HG03108 (cell line): ENCODE data around the gene GPSM3.
"Not testable (repeated sequence)": the region's sequence is repeated elsewhere in the genome, so short reads cannot be mapped to it uniquely, and the experiment has no call there.

ENCODE experiments used
- ATAC-seq: cut with Tn5 transposase; IDR thresholded peaks from one replicate; pipeline ENCODE4 v1.9.1; 2021; ENCODE audit warnings: moderate library complexity; ENCODE audit not compliant: unreplicated experiment

GPSM3 gene

GRCh38 chr6:32188381-32189068, 3.9 kb downstream of the GPSM3 start:
- no peak for ATAC-seq

GRCh38 chr6:32187725-32188380, 4.6 kb downstream of the GPSM3 start:
- ATAC-seq = not testable (repeated sequence)

- no peak for ATAC-seq
These were observed 5.3 kb downstream of the GPSM3 start for GRCh38 chr6:32187009-32187709.

- ATAC-seq = not testable (repeated sequence)
These were observed 6.1 kb downstream of the GPSM3 start for GRCh38 chr6:32186151-32186840.

- not testable (repeated sequence) for ATAC-seq
These were observed 6.7 kb downstream of the GPSM3 start for GRCh38 chr6:32185681-32186131.

- no peak for ATAC-seq
These were observed 8.3 kb downstream of the GPSM3 start, which contains the start of gene AGER for GRCh38 chr6:32184084-32184640. Gene AGER (minus strand): TSS chr6:32184253. CDS start chr6:32184222, 31 bp downstream.

- no peak for ATAC-seq
These were observed 8.9 kb downstream of the GPSM3 start for GRCh38 chr6:32183483-32184083.

- ATAC-seq = no peak
These were observed 9.4 kb downstream of the GPSM3 start for GRCh38 chr6:32183030-32183429.

- no peak for ATAC-seq
These were observed 9.9 kb downstream of the GPSM3 start for GRCh38 chr6:32182555-32182981.

- no peak for ATAC-seq
These were observed 10.4 kb downstream of the GPSM3 start for GRCh38 chr6:32181915-32182529.

- ATAC-seq = no peak
These were observed 11.2 kb downstream of the GPSM3 start for GRCh38 chr6:32181148-32181702.

- no peak for ATAC-seq
These were observed 12.6 kb downstream of the GPSM3 start for GRCh38 chr6:32179766-32180405.

GRCh38 chr6:32178547-32179440, 13.6 kb downstream of the GPSM3 start:
- no peak for ATAC-seq

GRCh38 chr6:32177788-32178546, 14.5 kb downstream of the GPSM3 start, which contains the start of gene RNF5:
Gene RNF5 (plus strand): TSS chr6:32178405. CDS start chr6:32178512, 107 bp downstream.
- ATAC-seq = peak; percentile 70

- no peak for ATAC-seq
These were observed 15.2 kb downstream of the GPSM3 start for GRCh38 chr6:32177183-32177787.

GRCh38 chr6:32176476-32177182, 15.8 kb downstream of the GPSM3 start:
- ATAC-seq = no peak
